Kidney tubule cell (primary cell): ENCODE data around the gene TRIM37.
"Not testable (repeated sequence)": the region's sequence is repeated elsewhere in the genome, so short reads cannot be mapped to it uniquely, and the experiment has no call there.

Experiments
- DNase-seq: peaks from one replicate; pipeline ENCODE4 v3.0.0-alpha.2; 2018; ENCODE audit warnings: low spot score

Gene TRIM37

GRCh38 chr17:59111539-59111938 lies 4.9 kb upstream of the TRIM37 start:
- no peak for DNase-seq

- no peak for DNase-seq
Measured at GRCh38 chr17:59110973-59111372, 4.3 kb upstream of the TRIM37 start.

- no peak for DNase-seq
Measured at GRCh38 chr17:59108400-59109102, 1.9 kb upstream of the TRIM37 start.

- no peak for DNase-seq
Measured at GRCh38 chr17:59107306-59107670, 608 bp upstream of the TRIM37 start.

- peak; percentile 66 for DNase-seq
Measured at GRCh38 chr17:59105852-59106462, 723 bp downstream of the TRIM37 start.

- no peak for DNase-seq
Measured at GRCh38 chr17:59101178-59101577, 5.5 kb downstream of the TRIM37 start.

- DNase-seq: no peak
Measured at GRCh38 chr17:59097876-59098275, 8.8 kb downstream of the TRIM37 start.

GRCh38 chr17:59094861-59095530 lies 11.7 kb downstream of the TRIM37 start:
- DNase-seq: no peak

GRCh38 chr17:59093702-59094231 lies 12.9 kb downstream of the TRIM37 start:
- DNase-seq: peak; percentile 84

GRCh38 chr17:59093145-59093701 lies 13.5 kb downstream of the TRIM37 start:
- no peak for DNase-seq

- DNase-seq: not testable (repeated sequence)
Measured at GRCh38 chr17:59090593-59090992, 16.1 kb downstream of the TRIM37 start.

- DNase-seq: no peak
Measured at GRCh38 chr17:59084154-59084553, 22.5 kb downstream of the TRIM37 start.

- DNase-seq: peak; percentile 78
Measured at GRCh38 chr17:59074494-59074893, 32.2 kb downstream of the TRIM37 start.

GRCh38 chr17:59073972-59074371 lies 32.7 kb downstream of the TRIM37 start:
- no peak for DNase-seq

- no peak for DNase-seq
Measured at GRCh38 chr17:59069856-59070255, 36.8 kb downstream of the TRIM37 start.

- DNase-seq: no peak
Measured at GRCh38 chr17:59067756-59068155, 38.9 kb downstream of the TRIM37 start.

GRCh38 chr17:59067340-59067739 lies 39.3 kb downstream of the TRIM37 start:
- DNase-seq: no peak

GRCh38 chr17:59062509-59062908 lies 44.2 kb downstream of the TRIM37 start:
- no peak for DNase-seq

- DNase-seq: no peak
Measured at GRCh38 chr17:59056857-59057256, 49.8 kb downstream of the TRIM37 start.

GRCh38 chr17:59049798-59050197 lies 56.9 kb downstream of the TRIM37 start:
- no peak for DNase-seq

- no peak for DNase-seq
Measured at GRCh38 chr17:59047616-59048015, 59.1 kb downstream of the TRIM37 start.

GRCh38 chr17:59046192-59046591 lies 60.5 kb downstream of the TRIM37 start:
- DNase-seq: no peak

GRCh38 chr17:59038734-59039133 lies 67.9 kb downstream of the TRIM37 start:
- DNase-seq: no peak
